Activated CD8-positive, alpha-beta memory T cell treated with anti-CD3 and anti-CD28 coated beads, Interleukin-2, amount 50 U/mL, for 48 hours (primary cell): ENCODE data around the gene DCLK3.

ENCODE experiments used
- DNase-seq: peaks from one replicate; pipeline ENCODE4 v3.0.0-alpha.2; 2020

The DCLK3 gene

GRCh38 chr3:36765104-36765503, 751 bp upstream of the DCLK3 start:
- DNase-seq = no peak

GRCh38 chr3:36764704-36765038, 318 bp upstream of the DCLK3 start:
- no peak for DNase-seq

- no peak for DNase-seq
These were observed 1.2 kb downstream of the DCLK3 start for GRCh38 chr3:36762918-36763849.

GRCh38 chr3:36761779-36762178, 2.6 kb downstream of the DCLK3 start:
- no peak for DNase-seq

GRCh38 chr3:36756269-36756668, 8.1 kb downstream of the DCLK3 start:
- no peak for DNase-seq

- DNase-seq = no peak
These were observed 13.0 kb downstream of the DCLK3 start for GRCh38 chr3:36751326-36751725.

GRCh38 chr3:36750737-36751136, 13.6 kb downstream of the DCLK3 start:
- no peak for DNase-seq

GRCh38 chr3:36744763-36745162, 19.6 kb downstream of the DCLK3 start:
- DNase-seq = no peak

GRCh38 chr3:36743826-36744225, 20.5 kb downstream of the DCLK3 start:
- no peak for DNase-seq

- no peak for DNase-seq
These were observed 23.1 kb downstream of the DCLK3 start for GRCh38 chr3:36741285-36741684.

GRCh38 chr3:36740787-36741186, 23.6 kb downstream of the DCLK3 start:
- DNase-seq = no peak

- DNase-seq = no peak
These were observed 25.7 kb downstream of the DCLK3 start for GRCh38 chr3:36738702-36739101.

GRCh38 chr3:36736301-36736700, 28.1 kb downstream of the DCLK3 start:
- no peak for DNase-seq

GRCh38 chr3:36734742-36735141, 29.6 kb downstream of the DCLK3 start:
- no peak for DNase-seq

- DNase-seq = no peak
These were observed 30.6 kb downstream of the DCLK3 start for GRCh38 chr3:36733723-36734122.

GRCh38 chr3:36733162-36733696, 31.1 kb downstream of the DCLK3 start:
- no peak for DNase-seq

- no peak for DNase-seq
These were observed 33.4 kb downstream of the DCLK3 start for GRCh38 chr3:36730966-36731365.

- no peak for DNase-seq
These were observed 34.9 kb downstream of the DCLK3 start for GRCh38 chr3:36729204-36730056.

- DNase-seq = no peak
These were observed 49.8 kb downstream of the DCLK3 start for GRCh38 chr3:36714343-36715086.

GRCh38 chr3:36713904-36714303, 50.4 kb downstream of the DCLK3 start:
- DNase-seq = no peak

- DNase-seq = no peak
These were observed 53.7 kb downstream of the DCLK3 start for GRCh38 chr3:36710606-36711005.

GRCh38 chr3:36709826-36710365, 54.5 kb downstream of the DCLK3 start:
- no peak for DNase-seq

GRCh38 chr3:36709281-36709680, 55.1 kb downstream of the DCLK3 start:
- no peak for DNase-seq
